ENCODE data around the gene CYP24A1. TPM values are rescaled to one million over a fixed set of nuclear protein-coding genes. Genes with fewer than 3 reads are reported as not detected.
A peak's percentile ranks its signal among the peaks of the same experiment; 100 is the strongest.

The CYP24A1 gene
- total and polyA plus RNA-seq, 2 of the 13 experiments (the other 11 are each of a cell fraction or from before 2014, with no cell fraction given), result 9.4 to 32.7 TPM

DNA sequence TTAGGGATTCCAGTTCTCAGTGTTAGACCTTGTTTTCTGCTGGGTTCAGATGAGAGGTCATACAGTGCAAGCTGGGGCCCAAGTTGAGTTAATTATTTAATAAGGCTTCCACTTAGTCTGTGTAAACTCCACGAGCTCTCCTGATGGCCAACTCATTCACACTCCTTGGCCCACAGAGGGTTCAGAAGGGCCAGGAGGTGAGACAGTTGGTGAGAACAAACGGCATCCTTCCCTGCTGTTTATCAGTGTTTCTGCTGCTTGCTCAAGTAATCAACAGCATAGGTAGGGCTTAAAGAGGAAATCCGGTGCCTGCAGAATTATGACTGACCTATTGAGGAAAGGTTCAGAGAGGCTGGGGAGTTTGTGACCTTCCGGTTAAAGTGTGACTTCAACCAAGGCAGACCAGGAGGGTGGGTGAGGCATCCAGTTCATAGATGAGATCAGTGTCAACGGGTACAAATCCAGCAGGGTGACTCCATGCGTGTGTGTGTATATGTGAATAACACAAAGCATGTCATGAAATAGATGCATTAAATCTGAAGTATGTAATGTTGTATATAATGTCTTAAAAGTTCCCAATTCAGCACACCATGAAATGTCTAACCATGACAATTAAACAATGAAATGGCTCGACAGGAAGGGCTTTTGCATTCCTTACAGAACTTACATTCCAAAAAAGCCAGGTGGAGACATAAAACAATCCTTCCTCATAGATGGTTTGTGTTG, 66.0 kb downstream of the CYP24A1 start (continued):
- TF ChIP-seq MAZ (IDR thresholded peaks at IDR 0.05; ENCODE audit: borderline replicate concordance, low read depth, low read length), result no peak
- no peak; the same call in 1 of the 2 replicates for TF ChIP-seq MAZ (CRISPR knock-in tag; IDR thresholded peaks at IDR 0.05; ENCODE audit: low read depth)
- TF ChIP-seq FIP1L1 (IDR thresholded peaks at IDR 0.05; ENCODE audit: borderline replicate concordance, insufficient read depth, low read depth, low read length), result no peak
- TF ChIP-seq, protein P1, sequence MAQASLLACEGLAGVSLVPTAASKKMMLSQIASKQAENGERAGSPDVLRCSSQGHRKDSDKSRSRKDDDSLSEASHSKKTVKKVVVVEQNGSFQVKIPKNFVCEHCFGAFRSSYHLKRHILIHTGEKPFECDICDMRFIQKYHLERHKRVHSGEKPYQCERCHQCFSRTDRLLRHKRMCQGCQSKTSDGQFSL (CRISPR knock-in tag; IDR thresholded peaks at IDR 0.05), result no peak
- TF ChIP-seq RXRA (CRISPR knock-in tag; IDR thresholded peaks at IDR 0.05), result peak; percentile 98
- no peak for TF ChIP-seq ZNF850 (CRISPR knock-in tag; conservative IDR thresholded peaks at IDR 0.05)
- no peak for TF ChIP-seq ZNF296 (CRISPR knock-in tag; conservative IDR thresholded peaks at IDR 0.05)
- TF ChIP-seq, protein P2, sequence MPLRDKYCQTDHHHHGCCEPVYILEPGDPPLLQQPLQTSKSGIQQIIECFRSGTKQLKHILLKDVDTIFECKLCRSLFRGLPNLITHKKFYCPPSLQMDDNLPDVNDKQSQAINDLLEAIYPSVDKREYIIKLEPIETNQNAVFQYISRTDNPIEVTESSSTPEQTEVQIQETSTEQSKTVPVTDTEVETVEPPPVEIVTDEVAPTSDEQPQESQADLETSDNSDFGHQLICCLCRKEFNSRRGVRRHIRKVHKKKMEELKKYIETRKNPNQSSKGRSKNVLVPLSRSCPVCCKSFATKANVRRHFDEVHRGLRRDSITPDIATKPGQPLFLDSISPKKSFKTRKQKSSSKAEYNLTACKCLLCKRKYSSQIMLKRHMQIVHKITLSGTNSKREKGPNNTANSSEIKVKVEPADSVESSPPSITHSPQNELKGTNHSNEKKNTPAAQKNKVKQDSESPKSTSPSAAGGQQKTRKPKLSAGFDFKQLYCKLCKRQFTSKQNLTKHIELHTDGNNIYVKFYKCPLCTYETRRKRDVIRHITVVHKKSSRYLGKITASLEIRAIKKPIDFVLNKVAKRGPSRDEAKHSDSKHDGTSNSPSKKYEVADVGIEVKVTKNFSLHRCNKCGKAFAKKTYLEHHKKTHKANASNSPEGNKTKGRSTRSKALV (CRISPR knock-in tag; IDR thresholded peaks at IDR 0.05), result peak; percentile 23; the same call in 1 of the 2 replicates
- peak; percentile 83 for TF ChIP-seq ZSCAN25 (CRISPR knock-in tag; IDR thresholded peaks at IDR 0.05)
- no peak for TF ChIP-seq CENPT (CRISPR knock-in tag; IDR thresholded peaks at IDR 0.05; ENCODE audit: low read depth)
- no peak for TF ChIP-seq MXI1 (IDR thresholded peaks at IDR 0.05; ENCODE audit: borderline replicate concordance, low read depth, low read length)
- peak; percentile 87 for TF ChIP-seq ZMYM2 (CRISPR knock-in tag; IDR thresholded peaks at IDR 0.05)
- TF ChIP-seq, protein P3, sequence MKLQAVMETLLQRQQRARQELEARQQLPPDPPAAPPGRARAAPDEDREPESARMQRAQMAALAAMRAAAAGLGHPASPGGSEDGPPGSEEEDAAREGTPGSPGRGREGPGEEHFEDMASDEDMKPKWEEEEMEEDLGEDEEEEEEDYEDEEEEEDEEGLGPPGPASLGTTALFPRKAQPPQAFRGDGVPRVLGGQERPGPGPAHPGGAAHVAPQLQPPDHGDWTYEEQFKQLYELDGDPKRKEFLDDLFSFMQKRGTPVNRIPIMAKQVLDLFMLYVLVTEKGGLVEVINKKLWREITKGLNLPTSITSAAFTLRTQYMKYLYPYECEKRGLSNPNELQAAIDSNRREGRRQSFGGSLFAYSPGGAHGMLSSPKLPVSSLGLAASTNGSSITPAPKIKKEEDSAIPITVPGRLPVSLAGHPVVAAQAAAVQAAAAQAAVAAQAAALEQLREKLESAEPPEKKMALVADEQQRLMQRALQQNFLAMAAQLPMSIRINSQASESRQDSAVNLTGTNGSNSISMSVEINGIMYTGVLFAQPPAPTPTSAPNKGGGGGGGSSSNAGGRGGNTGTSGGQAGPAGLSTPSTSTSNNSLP (IDR thresholded peaks at IDR 0.05; ENCODE audit: low read depth, low read length), result no peak; the same call in 1 of the 2 replicates
- TF ChIP-seq TCF7 (IDR thresholded peaks at IDR 0.05; ENCODE audit: low read depth), result peak; percentile 87
- peak; percentile 98 for TF ChIP-seq ASH2L (IDR thresholded peaks at IDR 0.05; ENCODE audit: insufficient read length, low read depth, low read length)
- peak; percentile 85; the same call in 1 of the 2 replicates for TF ChIP-seq SMYD3 (CRISPR knock-in tag; IDR thresholded peaks at IDR 0.05)
- TF ChIP-seq, protein P4, sequence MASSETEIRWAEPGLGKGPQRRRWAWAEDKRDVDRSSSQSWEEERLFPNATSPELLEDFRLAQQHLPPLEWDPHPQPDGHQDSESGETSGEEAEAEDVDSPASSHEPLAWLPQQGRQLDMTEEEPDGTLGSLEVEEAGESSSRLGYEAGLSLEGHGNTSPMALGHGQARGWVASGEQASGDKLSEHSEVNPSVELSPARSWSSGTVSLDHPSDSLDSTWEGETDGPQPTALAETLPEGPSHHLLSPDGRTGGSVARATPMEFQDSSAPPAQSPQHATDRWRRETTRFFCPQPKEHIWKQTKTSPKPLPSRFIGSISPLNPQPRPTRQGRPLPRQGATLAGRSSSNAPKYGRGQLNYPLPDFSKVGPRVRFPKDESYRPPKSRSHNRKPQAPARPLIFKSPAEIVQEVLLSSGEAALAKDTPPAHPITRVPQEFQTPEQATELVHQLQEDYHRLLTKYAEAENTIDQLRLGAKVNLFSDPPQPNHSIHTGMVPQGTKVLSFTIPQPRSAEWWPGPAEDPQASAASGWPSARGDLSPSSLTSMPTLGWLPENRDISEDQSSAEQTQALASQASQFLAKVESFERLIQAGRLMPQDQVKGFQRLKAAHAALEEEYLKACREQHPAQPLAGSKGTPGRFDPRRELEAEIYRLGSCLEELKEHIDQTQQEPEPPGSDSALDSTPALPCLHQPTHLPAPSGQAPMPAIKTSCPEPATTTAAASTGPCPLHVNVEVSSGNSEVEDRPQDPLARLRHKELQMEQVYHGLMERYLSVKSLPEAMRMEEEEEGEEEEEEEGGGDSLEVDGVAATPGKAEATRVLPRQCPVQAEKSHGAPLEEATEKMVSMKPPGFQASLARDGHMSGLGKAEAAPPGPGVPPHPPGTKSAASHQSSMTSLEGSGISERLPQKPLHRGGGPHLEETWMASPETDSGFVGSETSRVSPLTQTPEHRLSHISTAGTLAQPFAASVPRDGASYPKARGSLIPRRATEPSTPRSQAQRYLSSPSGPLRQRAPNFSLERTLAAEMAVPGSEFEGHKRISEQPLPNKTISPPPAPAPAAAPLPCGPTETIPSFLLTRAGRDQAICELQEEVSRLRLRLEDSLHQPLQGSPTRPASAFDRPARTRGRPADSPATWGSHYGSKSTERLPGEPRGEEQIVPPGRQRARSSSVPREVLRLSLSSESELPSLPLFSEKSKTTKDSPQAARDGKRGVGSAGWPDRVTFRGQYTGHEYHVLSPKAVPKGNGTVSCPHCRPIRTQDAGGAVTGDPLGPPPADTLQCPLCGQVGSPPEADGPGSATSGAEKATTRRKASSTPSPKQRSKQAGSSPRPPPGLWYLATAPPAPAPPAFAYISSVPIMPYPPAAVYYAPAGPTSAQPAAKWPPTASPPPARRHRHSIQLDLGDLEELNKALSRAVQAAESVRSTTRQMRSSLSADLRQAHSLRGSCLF (CRISPR knock-in tag; IDR thresholded peaks at IDR 0.05; ENCODE audit: borderline replicate concordance), result no peak
- TF ChIP-seq PRPF4 (IDR thresholded peaks at IDR 0.05; ENCODE audit: low read depth, low read length, poor library complexity, severe bottlenecking), result no peak
